ACC112 (cell line): ENCODE data around the gene POLD3.
A peak's percentile ranks its signal among the peaks of the same experiment; 100 is the strongest.

Experiments
- H2AFZ ChIP-seq: fragments of 200-600 bp; sonication (generic); one replicate; pipeline ENCODE4 v1.6.0; 2017; ENCODE audit warnings: antibody characterized with exemption, low read length; ENCODE audit not compliant: unreplicated experiment
- H3K27ac ChIP-seq: fragments of 200-600 bp; sonication (generic); 2 replicates; pipeline ENCODE4 v1.5.1; 2014; ENCODE audit warnings: low read depth, mild to moderate bottlenecking, antibody characterized with exemption, low read length, moderate library complexity
- H3K27me3 ChIP-seq: fragments of 200-600 bp; sonication (generic); 2 replicates; pipeline ENCODE4 v1.6.1; 2014; ENCODE audit warnings: mild to moderate bottlenecking, antibody characterized with exemption, low read length, moderate library complexity, mixed read lengths; ENCODE audit not compliant: insufficient read depth
- H3K36me3 ChIP-seq: fragments of 200-600 bp; sonication (generic); 2 replicates; pipeline ENCODE4 v1.6.1; 2016; ENCODE audit warnings: mild to moderate bottlenecking, antibody characterized with exemption, low read length, moderate library complexity, mixed read lengths; ENCODE audit not compliant: insufficient read depth
- H3K4me1 ChIP-seq: fragments of 200-600 bp; sonication (generic); one replicate; pipeline ENCODE4 v1.6.1; 2016; ENCODE audit warnings: low read length, mixed read lengths; ENCODE audit not compliant: insufficient read depth, unreplicated experiment, control insufficient read depth
- H3K4me3 ChIP-seq: fragments of 200-600 bp; sonication (generic); 2 replicates; pipeline ENCODE4 v1.5.1; 2014; ENCODE audit warnings: mild to moderate bottlenecking, low read depth, low read length
- H3K79me2 ChIP-seq: fragments of 200-600 bp; sonication (generic); one replicate; pipeline ENCODE4 v1.6.0; 2016; ENCODE audit warnings: low read length; ENCODE audit not compliant: control insufficient read depth, unreplicated experiment, insufficient read depth

Gene POLD3

DNA sequence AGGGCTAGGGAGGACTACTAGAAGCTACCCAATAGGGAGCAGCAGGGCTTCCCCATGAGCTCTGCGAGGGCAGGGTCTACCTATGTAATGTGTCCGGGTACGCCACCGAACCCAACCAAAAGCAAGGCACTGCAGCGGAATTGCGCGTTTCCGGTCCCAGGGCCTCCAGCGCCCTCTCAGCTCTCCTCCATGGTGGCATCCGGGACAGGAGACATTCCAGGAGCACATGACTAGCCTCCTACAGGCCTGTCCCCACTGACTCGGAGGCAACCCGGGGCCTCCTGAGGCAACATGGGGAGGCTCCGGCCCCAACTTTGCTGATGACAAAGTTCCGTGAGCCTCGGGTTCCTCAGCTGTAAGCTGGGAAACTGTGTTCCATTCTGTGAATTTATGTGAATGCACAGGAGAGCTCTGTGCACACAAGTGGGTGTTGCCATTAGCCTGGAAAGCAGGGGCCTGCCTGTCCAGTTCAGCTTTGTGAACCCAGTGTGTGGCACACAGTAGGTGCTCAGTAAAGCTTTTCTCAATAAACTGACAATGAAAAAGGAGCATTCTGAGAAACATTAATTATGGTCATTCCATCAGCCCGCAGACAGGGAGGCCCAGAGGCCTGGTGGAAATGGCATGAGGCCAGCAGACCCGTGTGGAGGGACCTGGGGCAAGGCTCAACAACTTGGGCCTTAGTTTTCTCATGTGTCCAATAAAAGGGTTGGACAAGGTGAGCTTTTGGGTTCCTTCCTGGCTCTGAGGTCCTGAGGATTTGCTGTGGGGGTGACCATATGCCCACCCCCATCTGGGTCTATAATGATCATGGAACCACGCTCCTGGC, 88.5 kb downstream of the POLD3 start:
- H2AFZ ChIP-seq, result no peak overlapping the region
- H3K27me3 ChIP-seq, result no peaks in the 10 kb centered on the region
- no peaks in the 10 kb centered on the region for H3K79me2 ChIP-seq
- H3K4me1 ChIP-seq, result peaks cover 9% of the 10 kb centered on the region
- H3K27ac ChIP-seq, result no peak overlapping the region
- no peaks in the 10 kb centered on the region for H3K36me3 ChIP-seq
- H3K4me3 ChIP-seq, result no peak overlapping the region

DNA sequence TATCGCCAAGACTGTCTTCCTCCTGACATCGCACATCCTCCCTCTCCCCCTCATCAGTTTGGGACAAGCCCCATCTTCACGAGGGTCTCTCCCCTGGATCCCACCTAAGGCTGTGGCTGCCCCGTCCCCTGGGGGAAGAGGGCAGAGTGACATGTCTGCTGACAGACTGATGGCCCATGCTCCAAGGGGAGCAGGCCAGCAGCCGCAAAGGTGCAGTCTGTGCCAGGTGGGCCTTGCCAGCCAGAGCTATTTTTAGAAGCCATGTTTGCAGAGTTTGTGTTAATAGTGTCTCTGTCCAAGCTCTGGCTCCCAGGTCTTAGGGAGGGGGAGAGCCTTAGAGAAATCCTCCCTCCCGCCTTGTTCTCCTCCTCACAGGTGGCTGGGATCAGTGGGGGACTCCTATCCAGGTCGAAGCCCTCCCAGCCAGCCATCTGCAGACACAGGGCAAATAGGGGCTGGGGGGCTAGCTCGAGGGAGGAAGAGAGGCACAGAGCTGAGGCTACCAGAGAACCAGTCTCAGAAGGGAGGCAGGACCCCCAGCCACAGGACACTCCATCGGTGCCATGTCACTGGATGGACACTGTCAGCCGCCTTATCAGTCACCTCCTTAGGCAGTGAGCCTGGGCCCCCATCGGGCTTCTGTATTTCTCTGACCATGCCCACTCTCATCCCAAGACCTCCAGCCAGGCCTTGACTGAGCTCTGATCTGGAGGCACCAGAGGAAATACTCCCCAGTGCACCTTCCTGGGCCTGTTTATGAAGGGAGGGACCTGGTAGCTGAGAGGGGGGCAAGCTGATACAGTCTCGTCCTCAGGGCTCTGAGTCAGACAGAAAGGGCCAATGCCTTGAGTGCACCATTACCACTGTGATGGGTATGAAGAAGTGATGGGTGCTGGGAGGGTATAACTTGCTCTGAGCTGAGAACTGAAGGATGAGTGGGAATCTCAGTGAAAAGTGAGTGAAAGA, 89.6 kb downstream of the POLD3 start:
- H3K27ac ChIP-seq, result no peak overlapping the region
- H3K4me1 ChIP-seq, result peaks cover 17% of the 10 kb centered on the region
- H3K4me3 ChIP-seq, result no peak overlapping the region
- no peak overlapping the region for H2AFZ ChIP-seq
- H3K79me2 ChIP-seq, result no peaks in the 10 kb centered on the region
- no peaks in the 10 kb centered on the region for H3K36me3 ChIP-seq
- H3K27me3 ChIP-seq, result no peaks in the 10 kb centered on the region

DNA sequence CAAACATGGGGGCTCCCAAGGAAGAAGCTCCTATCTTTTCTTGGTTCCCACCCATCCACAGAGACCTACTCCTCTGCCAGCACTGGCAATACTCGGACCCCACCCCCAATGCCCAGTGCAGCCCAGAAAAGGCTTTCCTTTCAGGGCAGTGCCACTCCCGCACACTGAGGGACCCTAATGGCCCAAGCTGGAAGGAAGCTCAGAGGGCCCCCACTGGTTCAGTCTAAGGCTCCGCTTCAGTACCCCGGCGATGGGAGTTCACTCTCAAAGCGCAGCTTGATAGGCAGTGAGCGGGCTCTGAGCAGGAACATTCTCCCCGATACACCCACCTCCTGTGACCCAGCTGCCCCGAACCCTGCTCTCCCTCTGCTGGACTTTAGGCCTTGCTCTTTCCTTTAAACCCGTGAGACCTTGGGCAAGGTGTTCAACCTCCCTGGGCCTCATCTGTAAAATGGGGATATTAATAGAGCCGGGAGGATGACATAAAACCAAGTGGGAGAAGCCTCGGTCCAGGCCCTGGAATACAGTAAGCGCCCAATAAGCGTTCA, 90.4 kb downstream of the POLD3 start:
- Histone ChIP-seq H3K27me3 (no peaks in the 10 kb centered on the region), H3K79me2 (no peaks in the 10 kb centered on the region), H3K27ac (no peak overlapping the region), H2AFZ (peak overlapping the region; percentile 86), H3K4me1 (peaks cover 25% of the 10 kb centered on the region), H3K36me3 (no peaks in the 10 kb centered on the region), H3K4me3 (peak overlapping the region; percentile 73)

DNA sequence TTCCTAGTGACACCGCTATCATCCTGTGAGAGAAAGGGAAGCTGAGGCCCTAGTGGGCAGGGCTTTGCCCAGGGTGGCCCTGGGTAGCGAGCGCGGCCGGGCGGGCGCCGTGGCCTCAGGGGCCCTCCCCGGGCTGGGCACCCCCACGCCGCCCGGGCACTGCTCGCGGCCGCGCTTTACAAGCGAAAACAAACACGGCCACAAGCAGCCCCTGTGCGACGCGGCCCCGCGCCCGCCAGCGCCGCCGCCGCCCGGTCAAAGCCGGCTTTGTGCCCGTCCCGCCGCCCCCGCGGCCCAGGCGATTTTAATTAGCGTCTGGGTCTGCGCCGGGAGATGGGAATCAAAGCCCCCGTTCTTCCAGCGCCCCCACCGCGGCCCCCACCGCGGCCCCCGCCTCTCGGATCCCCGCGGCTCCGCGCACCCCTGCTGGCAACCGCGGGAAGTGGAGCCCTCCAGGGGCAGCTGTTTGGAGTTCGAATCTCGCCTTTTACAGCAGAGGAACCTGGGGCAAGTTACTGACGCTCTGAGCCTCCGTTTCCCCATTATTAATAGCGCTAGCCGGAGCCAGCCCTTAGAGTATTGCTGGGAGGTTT, 91.0 kb downstream of the POLD3 start:
- no peak overlapping the region for H3K27ac ChIP-seq
- no peaks in the 10 kb centered on the region for H3K79me2 ChIP-seq
- H2AFZ ChIP-seq, result peak overlapping the region; percentile 86
- H3K4me1 ChIP-seq, result peaks cover 31% of the 10 kb centered on the region
- peak overlapping the region; percentile 73 for H3K4me3 ChIP-seq
- H3K27me3 ChIP-seq, result no peaks in the 10 kb centered on the region
- H3K36me3 ChIP-seq, result no peaks in the 10 kb centered on the region

DNA sequence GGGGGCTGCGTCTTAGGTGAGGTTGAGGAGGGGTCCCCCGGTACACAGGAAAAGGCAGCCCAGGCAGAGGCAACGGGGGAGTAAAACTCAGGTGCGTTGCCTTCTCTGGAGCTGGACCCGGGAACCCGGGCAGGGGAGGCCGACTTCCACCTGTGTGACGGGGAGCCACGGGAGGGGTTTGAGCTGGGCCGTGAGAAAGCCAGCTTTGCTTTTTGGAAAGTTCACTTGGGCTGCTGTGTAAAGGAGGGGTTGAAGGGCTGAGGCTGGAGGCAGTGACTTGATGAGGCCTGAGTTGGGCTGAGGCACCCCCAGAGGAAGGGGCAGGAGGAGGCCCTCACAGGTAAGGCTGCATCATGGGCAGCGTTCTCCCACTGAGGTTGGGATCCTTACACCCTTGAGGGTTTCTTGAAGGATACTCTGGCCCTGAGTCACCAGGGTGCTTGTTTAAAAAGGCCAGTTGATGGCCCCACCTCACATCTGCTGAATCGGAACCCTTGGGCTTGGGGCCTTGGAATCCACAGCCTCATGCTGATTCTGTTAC, 91.6 kb downstream of the POLD3 start:
- no peaks in the 10 kb centered on the region for H3K36me3 ChIP-seq
- peaks cover 37% of the 10 kb centered on the region for H3K4me1 ChIP-seq
- H3K79me2 ChIP-seq, result no peaks in the 10 kb centered on the region
- H3K4me3 ChIP-seq, result peak overlapping the region; percentile 73; the same call in 1 of the 2 replicates
- H3K27ac ChIP-seq, result no peak overlapping the region
- H3K27me3 ChIP-seq, result no peaks in the 10 kb centered on the region
- H2AFZ ChIP-seq, result peak overlapping the region; percentile 86

DNA sequence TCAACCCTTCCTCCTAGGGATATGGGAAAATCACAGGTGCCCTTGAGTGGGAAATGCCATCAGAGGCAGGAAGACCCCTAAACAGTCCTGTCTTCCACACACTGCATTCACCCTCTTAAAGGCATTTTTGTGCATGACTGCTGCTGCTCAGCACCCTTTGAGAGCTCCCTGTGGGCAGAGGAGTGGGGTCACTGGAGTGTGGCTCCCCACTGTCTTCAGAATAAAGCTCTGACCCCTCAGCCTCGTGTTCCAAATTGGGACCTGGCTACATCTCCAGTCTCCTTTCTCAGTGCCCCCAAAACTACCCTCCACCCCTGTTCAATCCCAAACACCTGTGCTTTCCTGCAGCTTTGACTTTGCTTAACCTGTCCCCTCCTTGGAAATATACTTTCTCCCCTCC, 92.3 kb downstream of the POLD3 start:
- H3K4me1 ChIP-seq, result peaks cover 44% of the 10 kb centered on the region

DNA sequence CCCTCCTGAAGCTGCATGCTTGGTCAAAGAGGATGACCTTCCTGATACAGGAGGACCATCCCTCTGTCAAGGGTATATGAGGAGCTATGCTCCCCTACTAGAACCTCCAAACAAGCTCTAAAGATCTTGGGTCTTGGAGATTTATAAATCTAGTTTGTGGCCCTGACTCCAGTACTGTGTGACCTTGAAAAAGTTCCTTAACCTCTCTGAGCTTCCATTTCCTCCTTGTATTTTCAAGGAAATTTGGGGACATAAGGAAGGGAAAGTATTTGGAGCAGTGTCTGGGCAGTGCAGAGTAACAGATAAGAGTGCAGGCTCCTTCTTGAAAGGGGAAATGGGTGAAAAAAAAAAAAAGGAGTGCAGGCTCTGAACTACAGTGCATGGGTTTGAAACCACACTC, 93.0 kb downstream of the POLD3 start:
- H3K27me3 ChIP-seq, result no peaks in the 10 kb centered on the region
- H3K27ac ChIP-seq, result no peak overlapping the region
- H3K4me1 ChIP-seq, result peaks cover 49% of the 10 kb centered on the region
- H2AFZ ChIP-seq, result no peak overlapping the region
- H3K36me3 ChIP-seq, result no peaks in the 10 kb centered on the region
- no peak overlapping the region for H3K4me3 ChIP-seq
- H3K79me2 ChIP-seq, result no peaks in the 10 kb centered on the region

More for the DNA sequence above, 92.3 kb downstream of the POLD3 start:
- Histone ChIP-seq H3K4me3 (no peak overlapping the region), H2AFZ (no peak overlapping the region), H3K79me2 (no peaks in the 10 kb centered on the region), H3K27ac (no peak overlapping the region), H3K27me3 (no peaks in the 10 kb centered on the region), H3K36me3 (no peaks in the 10 kb centered on the region)

DNA sequence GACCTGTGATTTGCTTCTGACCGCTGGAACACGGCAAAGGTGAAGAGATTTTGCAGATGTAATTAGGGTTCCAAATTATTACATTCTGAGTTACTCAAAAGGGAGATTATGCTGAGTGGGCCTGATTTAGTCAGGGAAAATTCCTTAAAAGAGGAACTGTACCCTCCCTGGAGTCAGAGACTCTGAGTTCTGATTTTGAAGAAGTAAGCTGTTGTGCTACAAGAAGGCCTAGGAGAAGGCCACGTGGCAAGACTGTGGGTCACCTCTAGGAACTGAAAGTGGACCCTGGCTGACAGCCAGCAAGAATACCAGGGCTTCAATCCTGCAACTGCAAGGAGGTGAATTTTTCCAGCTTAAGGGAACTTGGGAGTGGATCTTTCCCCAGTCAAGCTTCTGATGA, 93.5 kb downstream of the POLD3 start:
- no peak overlapping the region for H3K4me3 ChIP-seq
- no peak overlapping the region for H3K27ac ChIP-seq
- peaks cover 49% of the 10 kb centered on the region for H3K4me1 ChIP-seq

DNA sequence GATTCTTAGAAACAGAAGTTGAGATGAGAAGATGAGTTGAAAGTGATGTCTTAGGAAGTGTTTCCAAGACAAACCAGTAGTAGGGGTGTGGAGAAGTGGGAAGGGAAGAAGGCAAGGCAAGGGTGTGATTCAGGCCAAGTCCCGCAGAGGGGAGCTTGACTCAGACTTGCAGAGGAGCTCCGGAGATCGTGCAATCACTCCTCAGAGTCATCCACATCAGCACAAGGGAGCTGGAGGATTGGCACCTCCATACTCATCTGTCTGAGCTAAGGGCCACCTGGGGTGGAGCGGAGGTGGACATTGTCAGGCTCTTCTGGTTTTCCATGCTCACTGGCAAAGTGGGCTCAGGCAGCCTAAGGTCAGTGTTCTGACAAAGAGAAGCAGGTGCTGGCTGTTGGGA, 94.4 kb downstream of the POLD3 start:
- Histone ChIP-seq H3K36me3 (no peaks in the 10 kb centered on the region), H3K4me1 (peaks cover 49% of the 10 kb centered on the region), H3K27me3 (no peaks in the 10 kb centered on the region), H3K27ac (peak overlapping the region; percentile 44; the same call in 1 of the 2 replicates), H2AFZ (no peak overlapping the region), H3K4me3 (no peak overlapping the region), H3K79me2 (no peaks in the 10 kb centered on the region)

More for the DNA sequence above, 93.5 kb downstream of the POLD3 start:
- Histone ChIP-seq H2AFZ (no peak overlapping the region), H3K79me2 (no peaks in the 10 kb centered on the region), H3K27me3 (no peaks in the 10 kb centered on the region), H3K36me3 (no peaks in the 10 kb centered on the region)
